NCI-H82 (cell line): ENCODE results near the gene ZCRB1.
"Not testable (repeated sequence)": the region's sequence is repeated elsewhere in the genome, so short reads cannot be mapped to it uniquely, and the experiment has no call there.

Experiments used
- DNase-seq: peaks from one replicate; lab custom pipeline; 2025; lab: John Stamatoyannopoulos, UW

The ZCRB1 gene, protein sequence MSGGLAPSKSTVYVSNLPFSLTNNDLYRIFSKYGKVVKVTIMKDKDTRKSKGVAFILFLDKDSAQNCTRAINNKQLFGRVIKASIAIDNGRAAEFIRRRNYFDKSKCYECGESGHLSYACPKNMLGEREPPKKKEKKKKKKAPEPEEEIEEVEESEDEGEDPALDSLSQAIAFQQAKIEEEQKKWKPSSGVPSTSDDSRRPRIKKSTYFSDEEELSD

GRCh38 chr12:42325653-42326474, at the start of gene ZCRB1, which contains the start of gene PPHLN1:
Gene ZCRB1, minus strand, starts transcription at chr12:42326094. Its CDS starts 1,992 bp downstream, at chr12:42324102.
Gene PPHLN1, plus strand, starts transcription at chr12:42326167. Its CDS starts 9,736 bp downstream, at chr12:42335903.
- DNase-seq = peak; percentile 94

DNA sequence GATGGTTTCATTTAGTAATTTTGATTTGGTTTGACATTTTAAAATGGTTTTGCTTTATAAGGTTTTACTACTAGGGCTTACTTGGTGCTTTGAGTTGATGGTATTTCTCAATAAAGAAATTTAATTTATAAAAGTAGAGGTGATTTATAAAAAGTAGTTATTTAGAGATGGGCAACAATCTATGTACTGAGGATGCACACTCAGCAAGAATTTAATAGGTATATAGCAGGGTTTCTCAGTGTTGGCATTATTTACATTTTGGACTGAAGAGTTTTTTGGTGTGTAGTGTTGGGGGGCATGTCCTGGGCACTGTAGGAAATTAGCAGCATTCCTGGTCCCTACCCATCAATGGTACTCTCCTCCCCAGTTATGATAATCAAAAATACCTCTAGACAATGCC, 47.8 kb upstream of the ZCRB1 start:
- DNase-seq = no peak

DNA sequence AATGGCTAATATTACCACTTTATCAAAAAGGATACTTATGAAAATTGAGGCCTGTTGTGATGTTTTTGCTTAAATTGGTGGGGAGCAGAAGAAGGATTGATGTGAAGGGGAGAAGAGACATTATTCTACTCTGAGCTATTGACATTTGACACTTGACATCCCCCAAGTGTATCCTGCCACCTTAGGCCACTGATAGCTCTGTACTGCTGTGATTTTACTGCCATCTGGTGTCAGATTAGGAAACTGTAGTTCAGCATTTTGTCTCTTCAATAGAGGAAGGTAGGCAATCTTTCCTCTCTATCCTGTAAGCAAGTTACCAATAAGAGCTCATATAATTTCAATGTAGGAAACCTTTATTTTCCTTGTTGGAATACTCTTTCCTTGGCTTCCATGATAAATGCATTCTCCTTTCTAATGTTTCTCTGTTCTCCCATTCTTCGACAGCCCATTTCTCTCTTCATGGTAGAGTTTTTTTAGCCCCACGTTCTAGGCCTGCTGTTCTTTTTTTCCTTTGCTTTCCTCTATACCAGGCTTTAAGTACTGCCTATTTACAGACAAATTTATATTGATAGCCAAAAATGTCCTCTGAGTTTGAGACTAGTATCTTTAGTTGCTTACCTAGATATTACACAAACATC, 46.4 kb upstream of the ZCRB1 start:
- peak; percentile 86 for DNase-seq

GRCh38 chr12:42370013-42370412, 44.1 kb upstream of the ZCRB1 start:
- no peak for DNase-seq

- peak; percentile 67 for DNase-seq
These were observed 39.6 kb upstream of the ZCRB1 start for GRCh38 chr12:42365486-42365885.

- DNase-seq = no peak
These were observed 38.8 kb upstream of the ZCRB1 start for GRCh38 chr12:42364692-42365091.

GRCh38 chr12:42362647-42363260, 36.9 kb upstream of the ZCRB1 start:
- no peak for DNase-seq

GRCh38 chr12:42361909-42362646, 36.2 kb upstream of the ZCRB1 start:
- no peak for DNase-seq

DNA sequence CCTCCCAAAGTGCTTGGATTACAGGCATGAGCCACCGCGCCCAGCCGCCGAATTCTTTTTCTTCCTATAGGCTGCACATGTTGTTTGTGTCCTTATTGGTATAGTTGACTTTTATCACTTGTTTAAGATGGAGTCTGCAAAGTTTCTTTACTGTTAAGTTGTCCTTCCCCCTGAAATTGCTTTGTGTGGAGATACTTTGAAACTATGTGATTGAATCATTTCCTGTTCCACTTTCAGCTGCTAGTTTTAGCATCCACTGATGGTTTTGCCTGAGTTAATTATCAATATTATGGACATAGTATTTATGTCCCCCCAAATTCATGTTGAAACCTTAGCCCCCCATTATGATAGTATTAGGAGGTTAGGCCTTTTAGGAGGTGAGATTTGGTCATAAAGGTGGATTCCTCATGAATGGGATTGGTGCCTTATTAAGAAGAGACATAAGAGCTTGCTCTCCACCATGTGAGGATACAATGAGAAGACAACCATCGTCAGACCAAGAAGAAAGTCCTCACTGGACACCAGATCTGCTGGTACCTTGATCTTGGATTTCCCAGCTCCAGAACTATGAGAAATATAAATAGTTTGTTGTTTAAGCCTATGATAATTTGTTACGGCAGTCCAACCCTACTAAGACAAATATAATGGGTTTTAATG, 35.0 kb upstream of the ZCRB1 start:
- DNase-seq = no peak

- no peak for DNase-seq
These were observed 30.4 kb upstream of the ZCRB1 start for GRCh38 chr12:42356344-42356743.

- DNase-seq = not testable (repeated sequence)
These were observed 24.1 kb upstream of the ZCRB1 start for GRCh38 chr12:42350021-42350407.

DNA sequence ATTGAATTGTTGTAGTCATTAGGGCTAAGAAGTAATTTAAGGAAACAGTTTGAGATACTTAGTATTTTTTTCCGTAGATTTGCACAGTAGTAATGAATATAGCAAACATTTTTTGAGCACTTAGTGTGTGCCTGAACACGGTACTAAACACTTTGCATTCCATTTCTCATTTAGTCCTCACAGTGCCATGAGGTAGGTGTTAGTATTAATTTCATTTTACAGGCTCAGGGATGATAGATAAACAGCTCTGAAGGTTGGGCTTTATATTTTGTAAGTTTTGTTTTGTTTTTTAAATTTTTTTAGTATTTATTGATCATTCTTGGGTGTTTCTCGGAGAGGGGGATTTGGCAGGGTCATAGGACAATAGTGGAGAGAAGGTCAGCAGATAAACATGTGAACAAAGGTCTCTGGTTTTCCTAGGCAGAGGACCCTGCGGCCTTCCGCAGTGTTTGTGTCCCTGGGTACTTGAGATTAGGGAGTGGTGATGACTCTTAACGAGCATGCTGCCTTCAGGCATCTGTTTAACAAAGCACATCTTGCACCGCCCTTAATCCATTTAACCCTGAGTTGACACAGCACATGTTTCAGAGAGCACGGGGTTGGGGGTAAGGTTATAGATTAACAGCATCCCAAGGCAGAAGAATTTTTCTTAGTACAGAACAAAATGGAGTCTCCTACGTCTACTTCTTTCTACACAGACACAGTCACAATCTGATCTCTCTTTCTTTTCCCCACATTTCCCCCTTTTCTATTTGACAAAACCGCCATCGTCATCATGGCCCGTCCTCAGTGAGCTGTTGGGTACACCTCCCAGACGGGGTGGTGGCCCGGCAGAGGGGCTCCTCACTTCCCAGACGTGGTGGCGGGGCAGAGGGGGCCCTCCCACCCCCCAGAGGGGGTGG, 23.5 kb upstream of the ZCRB1 start:
- peak; percentile 38 for DNase-seq

DNA sequence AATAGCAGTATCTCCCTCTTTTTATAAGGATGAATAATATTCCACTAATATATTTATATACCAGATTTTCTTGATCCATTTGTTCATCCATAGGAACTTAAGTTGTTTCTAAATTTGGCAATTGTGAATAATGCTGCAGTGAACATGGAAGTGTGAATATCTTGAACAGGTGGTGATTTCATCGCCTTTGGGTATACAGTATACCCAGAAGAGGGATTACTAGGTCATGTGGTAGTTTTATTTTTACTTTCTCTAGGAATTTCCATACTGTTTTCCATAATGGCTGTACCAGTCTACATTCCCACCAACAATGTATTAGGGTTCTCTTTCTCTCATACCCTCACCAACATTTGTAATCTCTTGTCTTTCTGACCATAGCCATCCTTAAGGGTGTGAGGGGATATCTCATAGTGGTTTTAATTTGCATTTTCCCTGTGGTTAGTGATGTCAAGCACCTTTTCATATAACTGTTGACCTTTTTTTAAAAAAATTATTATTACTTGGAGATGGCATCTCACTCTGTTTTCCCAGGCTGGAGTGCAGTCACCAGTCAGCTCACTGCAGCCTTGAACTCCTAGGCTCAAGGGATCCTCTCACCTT, 20.6 kb upstream of the ZCRB1 start:
- DNase-seq = no peak

- DNase-seq = no peak
These were observed 17.8 kb upstream of the ZCRB1 start for GRCh38 chr12:42343721-42344120.

- no peak for DNase-seq
These were observed 16.1 kb upstream of the ZCRB1 start for GRCh38 chr12:42342028-42342427.

GRCh38 chr12:42338280-42338679, 12.4 kb upstream of the ZCRB1 start:
- DNase-seq = no peak

DNA sequence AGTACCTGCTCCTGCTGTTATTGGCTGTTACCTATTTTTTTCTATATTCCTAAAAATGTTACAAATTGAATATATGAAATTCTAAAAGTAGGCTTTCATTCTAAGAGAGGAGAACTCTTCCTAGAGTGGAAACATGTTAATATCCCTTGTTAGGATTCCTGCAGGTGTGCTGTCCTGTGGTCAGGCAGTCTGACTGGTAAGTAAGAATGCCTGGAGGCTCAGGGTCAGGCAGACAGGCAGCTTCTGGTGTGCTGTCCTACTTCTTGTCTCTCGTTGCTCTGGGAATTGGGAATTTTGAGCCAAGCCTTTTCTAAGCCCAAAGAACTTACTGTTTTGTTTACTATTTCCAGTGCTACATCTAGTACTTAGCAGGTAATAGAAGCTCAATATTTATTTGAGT, 10.4 kb upstream of the ZCRB1 start:
- DNase-seq = no peak

DNA sequence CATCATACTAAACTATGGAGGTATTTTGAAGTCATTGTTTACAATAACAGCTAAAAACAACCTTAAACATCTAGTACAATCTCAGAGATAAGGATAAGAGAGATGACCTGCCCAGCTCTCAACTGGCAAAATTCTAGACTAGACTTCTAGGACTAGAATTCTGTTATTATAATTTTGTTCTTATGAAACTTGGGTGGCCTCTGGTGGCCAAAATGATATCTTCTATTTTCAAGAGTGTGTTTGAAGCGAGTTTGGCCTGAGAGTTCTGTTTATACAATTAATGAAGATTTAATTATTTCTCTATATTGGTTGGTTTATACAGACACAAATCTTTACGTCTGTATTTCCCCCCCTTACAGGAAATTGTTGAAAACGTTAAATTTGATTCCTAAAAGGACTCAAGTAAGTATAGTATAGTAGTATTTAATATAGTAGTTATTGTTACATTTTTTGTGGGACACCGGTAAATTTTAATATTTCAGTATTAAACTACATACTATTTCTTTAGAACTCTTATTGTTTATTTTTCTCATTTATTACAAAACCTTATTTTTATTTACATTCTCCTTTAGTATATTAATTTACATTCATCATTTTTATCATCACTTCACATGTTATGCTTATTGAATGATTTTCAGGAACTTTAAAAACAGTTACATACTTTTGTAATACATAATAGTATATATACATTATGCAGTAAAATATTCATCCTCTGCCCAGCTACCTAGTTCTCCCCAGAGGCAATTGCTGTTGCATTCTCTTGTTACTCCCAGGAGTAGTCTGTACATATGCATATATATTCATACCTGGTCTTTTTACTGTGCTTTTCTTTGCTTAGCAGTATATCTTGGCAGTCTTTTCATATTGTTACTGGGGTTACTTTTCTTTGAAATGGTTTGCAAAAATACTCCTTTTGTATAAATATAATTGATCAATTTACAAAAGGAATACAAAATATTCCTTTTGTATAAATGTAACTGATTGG, 6.7 kb upstream of the ZCRB1 start:
- peak; percentile 59 for DNase-seq

GRCh38 chr12:42330097-42330496, 4.2 kb upstream of the ZCRB1 start:
- DNase-seq = not testable (repeated sequence)
